GM12864 (cell line): Measurements from ENCODE around the gene LCN15.

Experiments used
- DNase-seq: peaks from one replicate; pipeline ENCODE4 v3.0.0-alpha.2; 2011; ENCODE audit warnings: low read depth
- H3K4me3 ChIP-seq: 2 replicates; pipeline ENCODE4 v1.5.1; 2011; ENCODE audit warnings: mild to moderate bottlenecking, low read depth, low read length, control low read depth
- TF ChIP-seq, protein P1 (sequence below): IDR thresholded peaks from 2 replicates; pipeline ENCODE4 v1.5.1; 2011; ENCODE audit warnings: low read depth, mild to moderate bottlenecking, moderate library complexity, low read length, control low read depth, inconsistent platforms; ENCODE audit errors: missing control alignments

Gene LCN15

DNA sequence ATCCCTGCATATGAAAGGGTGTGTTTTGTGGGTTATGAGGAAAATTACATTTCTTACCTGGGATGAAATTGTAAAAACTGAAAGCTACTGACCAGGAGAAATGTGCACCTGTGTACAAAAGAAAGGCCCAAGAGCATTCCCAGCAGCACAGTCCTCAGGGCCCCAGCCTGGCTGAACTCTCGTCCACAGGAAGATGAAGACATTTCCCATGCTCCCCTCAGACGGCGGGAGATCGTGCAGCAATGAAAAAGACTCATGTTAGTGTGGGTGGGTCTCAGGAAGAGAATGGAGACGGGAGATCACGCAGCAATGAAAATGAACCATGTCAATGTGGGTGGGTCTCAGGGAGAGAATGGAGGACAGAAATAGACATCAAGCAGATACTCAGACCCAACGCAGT, 12.6 kb upstream of the LCN15 start:
- DNase-seq: no peak
- TF ChIP-seq, protein P1, sequence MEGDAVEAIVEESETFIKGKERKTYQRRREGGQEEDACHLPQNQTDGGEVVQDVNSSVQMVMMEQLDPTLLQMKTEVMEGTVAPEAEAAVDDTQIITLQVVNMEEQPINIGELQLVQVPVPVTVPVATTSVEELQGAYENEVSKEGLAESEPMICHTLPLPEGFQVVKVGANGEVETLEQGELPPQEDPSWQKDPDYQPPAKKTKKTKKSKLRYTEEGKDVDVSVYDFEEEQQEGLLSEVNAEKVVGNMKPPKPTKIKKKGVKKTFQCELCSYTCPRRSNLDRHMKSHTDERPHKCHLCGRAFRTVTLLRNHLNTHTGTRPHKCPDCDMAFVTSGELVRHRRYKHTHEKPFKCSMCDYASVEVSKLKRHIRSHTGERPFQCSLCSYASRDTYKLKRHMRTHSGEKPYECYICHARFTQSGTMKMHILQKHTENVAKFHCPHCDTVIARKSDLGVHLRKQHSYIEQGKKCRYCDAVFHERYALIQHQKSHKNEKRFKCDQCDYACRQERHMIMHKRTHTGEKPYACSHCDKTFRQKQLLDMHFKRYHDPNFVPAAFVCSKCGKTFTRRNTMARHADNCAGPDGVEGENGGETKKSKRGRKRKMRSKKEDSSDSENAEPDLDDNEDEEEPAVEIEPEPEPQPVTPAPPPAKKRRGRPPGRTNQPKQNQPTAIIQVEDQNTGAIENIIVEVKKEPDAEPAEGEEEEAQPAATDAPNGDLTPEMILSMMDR: no peak
- H3K4me3 ChIP-seq: no peak overlapping the region

DNA sequence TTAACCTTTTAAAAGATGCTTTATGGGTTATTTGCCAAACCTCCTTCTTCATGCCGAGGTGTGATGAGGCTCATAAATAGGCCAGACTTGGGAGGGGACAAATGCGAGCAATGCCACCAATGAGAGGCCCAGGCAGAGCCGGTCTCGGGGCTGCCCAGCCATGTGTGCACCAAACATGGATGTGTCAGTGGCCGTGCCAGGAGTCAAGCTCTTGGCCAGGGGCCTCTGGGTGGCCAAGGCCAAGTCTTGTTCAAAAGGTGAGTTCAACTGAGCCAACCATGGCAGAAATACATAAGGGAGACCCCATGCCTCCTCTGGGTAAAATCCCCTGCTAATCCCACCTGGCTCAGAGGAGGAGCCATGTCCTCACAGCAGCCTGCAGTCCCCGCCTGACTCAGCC, 10.9 kb upstream of the LCN15 start:
- H3K4me3 ChIP-seq: no peak overlapping the region
- no peak for DNase-seq
- TF ChIP-seq, protein P1: no peak

DNA sequence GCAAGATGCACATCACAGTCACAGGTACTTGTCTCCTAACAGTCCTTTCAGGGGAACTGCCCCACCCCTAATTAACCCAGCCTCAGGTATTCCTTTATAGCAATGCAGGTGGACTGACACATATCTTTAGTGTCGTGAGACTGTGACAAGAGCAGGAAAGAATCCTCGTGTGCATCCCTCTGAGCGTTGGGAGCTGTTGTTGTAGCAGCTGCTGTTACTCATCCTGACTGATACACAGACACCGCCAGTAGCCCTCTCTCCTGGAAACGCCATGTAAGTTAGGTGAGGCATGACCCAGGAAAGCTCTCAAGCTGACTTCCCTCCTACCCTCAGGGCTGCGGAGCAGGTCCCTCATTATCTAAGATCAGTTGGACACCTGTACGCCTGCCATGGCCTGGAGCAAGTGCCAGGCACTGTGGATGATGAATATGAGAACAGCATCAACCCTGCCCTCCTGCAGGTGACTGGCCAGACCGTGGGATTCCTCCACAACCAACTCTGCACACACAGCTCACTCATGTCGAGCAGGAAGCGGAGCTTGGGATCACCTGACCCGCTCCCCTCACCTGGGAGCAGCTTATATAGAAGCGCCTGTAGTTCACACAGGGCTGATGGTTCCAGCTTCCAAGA, 10.2 kb upstream of the LCN15 start:
- no peak for DNase-seq
- TF ChIP-seq, protein P1: no peak

DNA sequence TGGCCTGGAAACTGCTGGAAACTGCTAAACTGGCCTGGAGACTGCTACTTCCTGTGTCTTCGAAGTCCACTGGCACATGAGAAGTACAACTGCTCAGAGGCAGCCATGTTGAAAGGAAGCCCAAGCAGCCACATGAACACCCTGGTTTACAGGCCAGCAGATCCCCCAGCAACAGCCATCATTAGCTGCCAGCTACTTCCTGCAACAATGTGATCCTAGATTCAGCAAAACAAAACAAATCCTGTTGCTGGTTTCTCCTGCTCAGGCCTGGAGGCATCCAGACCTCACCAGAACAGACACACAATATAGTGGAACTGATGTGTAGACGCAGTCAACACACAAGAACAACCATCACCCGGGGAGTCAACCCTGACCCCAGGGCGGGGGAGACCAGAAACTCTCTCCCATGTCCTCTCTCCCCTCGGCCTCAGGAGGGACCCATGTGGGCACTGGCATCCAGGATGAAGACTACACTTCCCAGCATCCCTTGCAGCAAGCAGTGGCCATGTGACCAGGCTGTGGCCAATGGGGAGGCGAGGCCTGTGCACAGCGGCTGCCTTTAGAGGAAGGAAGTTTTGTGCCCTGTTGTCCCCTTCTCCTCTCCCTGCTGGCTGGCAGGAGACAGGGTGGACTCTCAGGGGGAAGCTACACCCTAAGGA, 9.2 kb upstream of the LCN15 start:
- DNase-seq: no peak
- H3K4me3 ChIP-seq: no peak overlapping the region
- TF ChIP-seq, protein P1: no peak

More for the DNA sequence above, 10.2 kb upstream of the LCN15 start:
- no peak overlapping the region for H3K4me3 ChIP-seq

DNA sequence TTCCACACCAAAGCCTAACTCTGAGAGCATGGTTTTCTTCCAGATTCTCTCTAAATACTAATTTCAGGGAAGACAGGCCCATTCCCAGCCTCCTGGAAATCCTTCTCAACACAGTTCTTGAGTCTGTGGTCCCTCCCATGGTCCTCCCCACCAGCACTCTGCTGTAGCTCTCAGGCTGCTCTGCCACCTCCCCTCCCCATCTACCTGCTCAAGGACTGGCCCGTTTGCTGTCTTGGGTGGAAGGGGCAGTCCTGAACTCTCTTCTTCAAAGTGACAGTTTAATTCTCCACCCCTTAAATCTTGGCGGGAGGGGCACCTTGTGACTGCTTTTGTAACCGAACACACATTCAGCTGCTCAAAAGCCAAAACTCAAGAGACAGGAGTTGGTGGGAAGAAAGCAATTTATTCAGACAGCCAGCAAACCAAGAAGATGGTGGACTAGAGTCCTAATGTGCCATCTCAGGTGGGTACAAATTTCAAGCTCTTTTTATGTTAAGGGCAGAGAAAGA, 7.6 kb upstream of the LCN15 start:
- DNase-seq: no peak
- no peak overlapping the region for H3K4me3 ChIP-seq
- TF ChIP-seq, protein P1: no peak

DNA sequence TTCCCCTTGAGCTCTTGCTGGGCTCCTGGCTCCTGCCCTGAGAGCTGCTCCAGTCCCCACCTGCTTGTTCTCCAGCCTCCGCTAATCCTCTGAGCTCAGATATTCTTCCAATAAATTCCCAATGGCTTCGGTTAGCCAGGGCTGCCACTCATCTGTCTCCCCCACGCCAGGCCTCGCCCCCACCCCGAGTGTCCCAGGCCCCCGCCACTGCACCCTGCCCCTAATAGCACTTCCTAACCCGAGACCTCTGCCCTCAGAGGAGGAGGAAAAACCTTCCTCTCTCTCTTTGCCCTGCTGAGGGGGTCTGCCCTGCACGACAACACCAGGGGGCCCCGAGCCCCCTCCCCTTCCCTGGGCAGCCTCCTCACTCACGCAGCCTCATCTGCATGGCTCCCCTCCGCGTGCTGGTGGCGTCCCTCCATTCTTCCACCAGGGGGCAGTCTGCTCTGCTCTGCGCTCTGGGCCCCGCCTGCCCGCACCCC, 5.4 kb upstream of the LCN15 start:
- no peak for DNase-seq

More for the DNA sequence above, 5.4 kb upstream of the LCN15 start:
- TF ChIP-seq, protein P1: peak; percentile 74
- no peak overlapping the region for H3K4me3 ChIP-seq
